Activated CD8-positive, alpha-beta memory T cell treated with anti-CD3 and anti-CD28 coated beads, Interleukin-2, amount 50 U/mL, for 1 hour (primary cell): ENCODE results near the gene HM13.
A peak's percentile ranks its signal among the peaks of the same experiment; 100 is the strongest.
"Not testable (repeated sequence)": the region's sequence is repeated elsewhere in the genome, so short reads cannot be mapped to it uniquely, and the experiment has no call there.

Experiments
- DNase-seq: peaks from one replicate; pipeline ENCODE4 v3.0.0-alpha.2; 2020; ENCODE audit errors: extremely low read depth

Gene HM13

DNA sequence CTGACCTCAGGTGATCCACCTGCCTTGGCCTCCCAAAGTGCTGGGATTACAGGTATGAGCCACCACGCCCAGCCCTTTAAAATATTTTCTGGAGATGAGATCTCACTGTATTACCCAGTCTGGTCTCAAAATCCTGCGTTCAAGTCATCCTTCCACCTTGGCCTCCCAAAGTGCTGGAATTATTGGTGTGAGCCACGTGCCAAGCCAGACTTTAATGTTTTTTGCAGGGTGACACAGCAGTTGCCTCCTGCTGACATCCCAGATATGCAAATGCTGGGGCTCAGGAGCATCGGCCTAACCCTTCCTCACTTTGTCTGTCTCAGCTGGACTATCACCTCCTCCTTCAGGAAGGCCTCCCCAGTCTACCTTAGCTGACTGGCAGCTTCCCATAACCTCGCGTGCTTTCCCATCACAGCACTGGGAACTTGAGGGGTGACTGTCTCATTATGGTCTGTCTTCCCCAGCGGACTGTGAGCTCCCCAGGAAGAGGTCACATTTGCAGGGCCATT lies 76.5 kb downstream of the HM13 start:
- DNase-seq = no peak

DNA sequence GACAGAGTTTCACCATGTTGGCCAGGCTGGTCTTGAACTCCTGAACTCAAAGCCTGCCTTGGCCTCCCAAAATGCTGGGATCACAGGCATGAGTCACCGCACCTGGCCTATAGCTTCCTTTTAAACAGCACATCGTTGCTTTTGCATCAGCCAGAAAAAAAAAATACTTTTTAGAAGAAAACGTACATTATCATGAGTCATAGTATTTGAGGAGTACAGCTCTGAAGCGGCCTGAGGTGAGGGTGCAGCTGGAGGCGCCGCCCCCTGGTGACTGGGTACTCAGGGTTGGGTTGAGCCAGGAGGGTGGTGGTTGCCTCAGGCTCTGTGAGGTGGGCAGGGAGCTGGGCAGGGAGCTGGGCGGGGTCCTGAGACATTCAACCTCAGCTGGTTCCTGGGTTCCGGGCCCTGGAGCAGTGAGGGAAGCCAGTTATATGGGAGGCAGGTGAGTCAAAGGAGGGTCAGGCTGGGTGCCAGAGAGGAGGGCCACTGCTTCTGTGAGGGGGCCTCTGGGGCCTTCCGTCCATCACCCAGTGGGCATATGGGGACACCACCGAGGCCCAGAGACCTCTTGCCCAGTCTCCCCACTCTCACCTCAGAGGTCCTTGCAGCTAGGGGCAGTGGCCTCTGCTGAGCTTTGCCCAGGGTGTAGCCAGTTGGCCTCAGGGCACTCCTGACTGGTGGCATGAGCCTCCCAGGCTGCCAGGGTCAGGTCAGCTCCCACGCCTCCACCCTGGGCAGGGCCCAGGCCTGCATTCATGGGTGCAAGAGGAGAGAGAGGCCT lies 79.2 kb downstream of the HM13 start:
- DNase-seq = no peak

DNA sequence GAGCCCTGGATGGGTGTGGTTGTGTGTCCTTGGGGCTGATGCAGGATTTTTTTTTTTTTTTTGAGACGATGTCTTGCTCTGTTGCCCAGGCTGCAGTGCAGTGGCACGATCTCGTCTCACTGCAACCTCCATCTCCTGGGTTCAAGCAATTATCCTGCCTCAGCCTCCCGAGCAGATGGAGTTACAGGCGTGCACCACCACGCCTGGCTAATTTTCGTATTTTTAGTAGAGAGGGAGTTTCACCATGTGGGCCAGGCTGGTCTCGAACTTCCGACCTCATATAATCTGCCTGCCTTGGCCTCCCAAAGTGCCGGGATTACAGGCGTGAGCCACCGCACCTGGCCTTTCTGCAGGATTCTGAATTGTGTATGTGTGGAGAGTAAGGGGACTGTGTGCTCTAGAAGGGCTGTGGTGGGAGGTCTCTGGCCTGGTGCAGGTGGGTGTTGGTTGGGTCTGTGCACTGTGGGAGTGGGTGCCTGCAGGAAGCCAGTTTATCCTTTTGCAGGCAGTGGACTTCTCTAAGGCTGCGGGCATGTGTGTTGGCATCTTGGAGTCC lies 79.8 kb downstream of the HM13 start:
- DNase-seq = no peak

DNA sequence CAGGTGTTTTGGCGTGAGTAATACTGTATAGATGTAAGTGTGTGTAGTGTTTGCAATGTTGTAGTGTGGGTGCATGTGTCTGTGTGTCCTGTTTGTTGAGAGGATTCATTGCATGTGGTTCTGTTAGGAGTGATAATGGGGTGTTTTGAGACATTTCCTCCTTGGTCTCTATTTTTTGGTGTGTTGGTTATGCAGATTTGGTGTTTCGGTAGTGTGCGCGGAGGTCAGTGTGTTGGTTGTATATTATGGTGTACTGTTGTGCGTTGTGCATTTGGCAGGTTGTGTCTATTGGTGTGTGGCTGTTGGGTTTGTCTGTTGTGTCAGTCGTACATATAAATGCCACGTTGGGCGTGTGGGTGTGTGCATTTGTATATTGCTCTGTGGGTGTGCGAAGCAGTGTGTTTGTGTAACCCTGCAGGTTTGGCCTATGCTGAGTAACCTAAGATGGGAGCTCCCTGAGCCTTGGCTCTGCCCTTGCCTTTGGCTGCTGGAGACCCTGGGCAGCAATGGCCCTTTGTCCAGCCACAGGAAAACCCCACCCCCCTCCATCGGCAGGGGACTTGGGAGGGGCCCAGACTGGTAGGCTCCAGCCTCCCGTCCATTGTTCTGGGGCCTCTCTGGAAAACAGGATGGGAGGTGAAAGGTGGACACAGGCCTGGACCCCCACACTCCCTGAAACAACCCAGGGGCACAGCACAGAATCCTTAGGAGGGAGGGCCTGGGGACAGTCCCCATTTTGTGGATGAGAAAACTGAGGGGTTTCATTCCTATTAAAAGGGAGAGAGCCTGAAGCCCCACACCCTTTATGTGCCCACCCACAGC lies 80.5 kb downstream of the HM13 start:
- DNase-seq = no peak

DNA sequence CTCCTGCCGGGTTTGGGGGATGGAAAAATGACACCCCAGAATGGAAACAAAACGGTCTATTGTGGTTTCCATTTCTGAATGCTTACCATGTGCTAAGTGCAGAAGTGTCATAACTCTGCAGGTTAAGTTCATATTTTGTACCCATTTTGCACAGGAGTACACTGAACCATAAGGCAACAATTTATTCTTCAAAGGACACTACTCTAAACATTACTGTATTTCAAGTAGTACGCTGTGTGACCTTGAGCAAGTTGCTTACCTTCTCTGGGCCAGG lies 81.1 kb downstream of the HM13 start:
- DNase-seq = no peak

DNA sequence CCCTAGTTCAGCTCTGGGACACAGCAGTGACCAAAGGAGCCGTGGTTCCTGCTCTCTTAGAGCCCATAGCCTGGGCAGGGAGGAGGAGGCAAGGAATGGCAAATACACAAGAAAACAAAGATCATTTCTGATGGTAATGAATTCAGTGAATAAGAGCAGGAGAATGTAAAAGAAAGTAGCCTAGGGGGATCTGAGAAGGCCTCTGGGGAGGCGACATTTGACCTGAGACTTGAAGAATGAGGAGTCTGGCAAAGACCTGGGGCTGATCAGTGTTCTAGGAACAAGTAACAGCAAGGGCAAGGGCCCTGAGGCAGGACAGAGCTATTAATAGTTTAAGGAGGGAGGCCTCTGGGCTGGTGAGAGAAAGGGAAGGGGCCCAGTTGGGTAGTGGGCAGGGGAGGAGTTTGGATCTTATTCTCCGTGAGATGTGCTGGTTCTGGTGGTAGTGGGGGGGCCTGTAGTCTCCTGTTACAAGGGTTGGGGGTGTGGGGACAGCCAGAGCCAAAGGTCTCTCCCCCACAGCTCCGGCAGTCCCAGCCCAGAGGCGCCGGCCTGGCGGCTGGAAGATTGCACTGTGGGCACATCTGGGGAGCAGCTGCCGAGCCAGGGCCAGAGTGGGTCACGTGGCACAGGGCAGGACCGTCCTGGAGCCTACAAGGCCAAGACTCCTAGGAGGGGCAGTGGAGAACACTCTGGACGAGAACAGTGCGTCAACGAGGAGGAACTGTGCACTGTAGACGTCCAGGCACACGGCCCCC lies 81.6 kb downstream of the HM13 start:
- DNase-seq = no peak

DNA sequence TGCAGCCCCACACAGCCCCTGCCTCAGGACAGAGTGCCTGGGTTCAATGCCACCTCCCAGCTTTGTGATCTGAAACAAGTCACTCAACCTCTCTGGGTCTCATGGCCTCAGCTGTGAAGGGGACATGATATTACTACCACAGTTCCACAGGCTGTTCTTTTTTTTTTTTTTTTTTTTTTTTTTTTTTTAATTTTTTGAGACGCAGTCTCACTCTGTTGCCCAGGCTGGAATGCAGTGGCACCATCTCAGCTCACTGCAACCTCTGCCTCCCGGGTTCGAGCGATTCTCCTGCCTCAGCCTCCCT lies 82.1 kb downstream of the HM13 start:
- not testable (repeated sequence) for DNase-seq

DNA sequence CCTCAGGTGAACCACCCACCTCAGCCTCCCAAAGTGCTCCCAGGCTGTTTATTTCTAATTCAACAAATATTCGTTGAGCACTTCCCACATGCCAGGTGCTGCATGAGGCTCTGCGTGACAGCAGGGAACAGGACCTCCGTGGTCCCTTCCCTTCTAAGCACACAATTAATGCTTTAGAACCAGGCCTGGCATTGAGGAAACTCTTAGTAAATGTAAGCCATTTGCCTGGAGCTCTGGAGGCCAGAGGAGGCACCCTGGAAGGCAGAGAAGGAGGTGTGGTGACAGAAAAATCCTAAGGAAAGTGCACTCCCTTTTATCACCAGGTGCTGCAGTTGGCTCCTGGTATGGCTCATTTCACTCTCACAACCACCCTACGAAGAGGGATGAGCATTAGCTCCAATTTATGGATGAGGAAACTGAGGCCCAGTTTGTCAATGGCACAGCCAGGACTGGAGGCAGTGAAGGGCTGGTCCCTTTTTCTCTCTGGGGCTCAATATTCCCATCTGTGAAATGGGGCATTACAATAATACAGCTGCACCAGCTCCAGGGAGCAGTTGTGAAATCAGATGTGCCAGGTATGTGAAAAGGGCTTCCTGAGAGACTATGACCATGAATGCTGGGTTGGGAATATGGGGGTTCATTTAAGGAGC lies 82.7 kb downstream of the HM13 start:
- DNase-seq = no peak

DNA sequence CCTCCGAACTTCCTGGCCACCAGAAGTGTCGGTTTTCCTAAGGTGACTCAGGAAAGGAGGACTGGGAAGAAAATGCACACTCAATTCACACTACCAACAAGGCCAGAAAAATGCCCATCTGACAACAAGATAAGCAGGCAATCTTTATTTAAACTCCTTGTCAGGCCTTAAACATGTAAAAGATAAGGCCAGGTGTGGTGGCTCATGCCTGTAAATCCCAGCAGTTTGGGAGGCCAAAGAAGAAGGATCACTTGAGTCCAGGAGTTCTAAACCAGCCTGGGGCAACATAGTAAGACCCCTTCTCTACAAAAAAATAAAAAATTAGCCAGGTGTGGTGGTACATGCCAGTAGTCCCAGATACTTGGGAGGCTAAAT lies 83.2 kb downstream of the HM13 start:
- DNase-seq = no peak

DNA sequence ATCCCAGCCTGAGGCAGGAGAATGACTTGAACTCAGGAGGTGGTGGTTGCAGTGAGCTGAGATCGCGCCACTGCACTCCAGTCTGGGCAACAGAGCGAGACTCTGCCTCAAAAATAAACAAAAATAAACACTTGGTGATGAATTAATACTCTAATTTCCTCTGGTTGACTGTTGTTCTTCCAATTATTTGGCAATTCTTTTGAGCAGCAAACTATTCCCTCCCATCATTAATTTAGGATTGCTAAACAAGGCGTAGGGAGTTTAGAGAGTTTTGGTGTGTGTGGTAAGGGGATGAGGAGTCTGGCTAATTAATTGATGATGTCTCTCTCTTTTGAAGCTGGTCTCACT lies 88.2 kb downstream of the HM13 start:
- DNase-seq = no peak

DNA sequence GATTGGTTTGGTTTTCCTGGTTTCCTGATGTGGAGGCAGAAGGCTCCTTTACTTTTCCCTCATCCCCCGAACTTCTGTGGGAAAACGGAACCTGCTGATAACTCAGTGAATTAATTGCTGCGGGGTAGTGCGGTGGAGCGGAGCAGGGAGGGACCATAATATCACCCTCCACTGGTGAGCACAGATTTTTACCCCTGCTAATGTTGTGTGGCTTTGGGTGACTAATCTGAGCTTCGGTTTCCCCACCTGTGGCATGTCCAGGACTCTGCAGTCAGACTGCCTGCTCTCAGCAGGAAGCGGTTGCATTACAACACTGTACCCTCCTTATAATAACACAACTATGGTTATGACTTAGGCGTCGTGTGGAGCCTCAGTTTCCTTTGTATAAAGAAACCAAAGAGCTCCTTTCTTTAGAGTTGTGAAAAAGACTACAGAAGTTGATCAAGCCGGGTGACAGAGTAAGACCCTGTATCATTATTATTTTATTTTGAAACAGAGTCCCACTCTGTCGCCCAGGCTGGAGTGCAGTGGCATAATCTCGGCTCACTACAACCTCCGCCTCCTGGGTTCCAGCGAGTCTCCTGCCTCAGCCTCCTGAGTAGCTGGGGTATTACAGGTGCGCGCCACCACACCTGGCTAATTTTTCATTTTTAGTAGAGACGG lies 88.7 kb downstream of the HM13 start:
- DNase-seq = no peak

DNA sequence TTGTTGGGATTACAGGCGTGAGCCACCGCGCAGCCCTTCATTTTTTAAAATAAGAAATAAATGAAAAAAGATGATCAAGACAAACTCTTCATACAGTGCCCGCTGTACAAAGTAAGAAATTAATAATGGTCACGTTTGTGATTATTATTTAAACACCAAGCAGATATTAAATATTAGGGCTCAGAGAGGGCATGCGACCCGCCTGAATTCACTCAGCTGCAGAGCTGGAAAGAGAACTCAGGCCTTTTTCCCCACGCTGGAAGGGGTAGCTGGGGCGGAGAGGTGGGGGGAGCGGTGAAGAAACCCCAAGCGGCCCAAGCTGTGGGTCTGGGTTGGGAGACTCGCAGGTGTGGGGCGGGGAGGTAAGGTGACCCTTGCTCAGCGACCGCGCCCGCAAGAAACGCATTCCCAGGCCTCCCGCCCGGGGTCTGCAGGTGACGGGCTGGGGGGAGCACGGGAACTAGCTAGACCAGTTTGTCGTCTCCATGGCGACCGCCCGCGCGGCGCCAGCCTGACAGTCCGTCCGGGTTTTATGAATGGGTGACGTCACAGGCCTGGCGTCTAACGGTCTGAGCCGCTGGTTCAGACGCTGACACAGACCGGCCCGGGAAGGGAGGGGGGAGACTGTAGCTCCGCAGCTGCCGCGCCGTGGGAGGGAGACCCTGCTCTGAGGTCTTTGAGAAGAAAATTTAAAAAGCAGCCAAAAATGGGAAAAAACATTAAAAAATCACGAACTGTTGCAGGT lies 89.8 kb downstream of the HM13 start:
- peak; percentile 75 for DNase-seq

DNA sequence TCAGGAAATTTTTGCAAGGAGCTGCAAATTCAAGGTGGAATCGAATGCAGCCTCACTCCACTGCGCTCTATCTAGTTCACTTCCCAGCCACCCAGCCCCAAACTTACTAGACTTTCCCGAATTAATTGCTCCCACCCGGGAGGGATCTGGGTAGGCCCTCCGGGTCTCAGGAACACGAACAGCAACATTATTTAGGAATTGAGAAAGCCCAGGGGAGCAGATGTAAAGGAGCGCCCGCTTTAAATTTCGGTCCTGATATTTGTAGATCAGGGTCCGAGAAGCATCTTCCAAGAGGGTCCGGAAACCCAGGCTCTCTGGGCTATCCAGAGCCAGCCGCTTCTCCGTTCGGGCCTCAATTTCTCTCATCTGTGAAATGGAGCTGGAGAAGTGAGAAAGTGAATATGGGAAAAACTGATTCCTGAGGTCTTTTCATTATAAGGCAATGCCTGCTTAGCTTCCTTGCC lies 90.4 kb downstream of the HM13 start:
- no peak for DNase-seq

DNA sequence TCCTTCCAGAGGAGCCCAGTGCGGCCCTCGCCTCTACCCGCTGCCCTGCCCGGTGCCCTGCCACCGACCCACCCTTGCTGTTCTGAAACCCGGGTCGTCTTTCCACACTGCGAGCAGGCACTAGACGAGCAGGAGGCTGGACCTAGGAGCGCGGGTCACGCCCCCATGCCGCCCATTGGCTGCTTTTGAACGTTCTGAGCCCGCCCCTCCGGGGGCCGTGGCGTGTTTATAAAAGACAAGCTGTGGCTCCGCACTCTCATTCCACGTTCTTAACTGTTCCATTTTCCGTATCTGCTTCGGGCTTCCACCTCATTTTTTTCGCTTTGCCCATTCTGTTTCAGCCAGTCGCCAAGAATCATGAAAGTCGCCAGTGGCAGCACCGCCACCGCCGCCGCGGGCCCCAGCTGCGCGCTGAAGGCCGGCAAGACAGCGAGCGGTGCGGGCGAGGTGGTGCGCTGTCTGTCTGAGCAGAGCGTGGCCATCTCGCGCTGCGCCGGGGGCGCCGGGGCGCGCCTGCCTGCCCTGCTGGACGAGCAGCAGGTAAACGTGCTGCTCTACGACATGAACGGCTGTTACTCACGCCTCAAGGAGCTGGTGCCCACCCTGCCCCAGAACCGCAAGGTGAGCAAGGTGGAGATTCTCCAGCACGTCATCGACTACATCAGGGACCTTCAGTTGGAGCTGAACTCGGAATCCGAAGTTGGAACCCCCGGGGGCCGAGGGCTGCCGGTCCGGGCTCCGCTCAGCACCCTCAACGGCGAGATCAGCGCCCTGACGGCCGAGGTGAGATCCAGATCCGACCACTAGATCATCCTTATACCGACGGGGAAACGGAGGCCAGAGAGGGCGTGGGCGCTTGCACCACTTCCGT lies 91.0 kb downstream of the HM13 start, which contains the start of gene ID1:
Gene ID1 (plus strand): TSS at position 259 of the 871 bp plus-strand sequence. CDS start 99 bp downstream, at position 358.
- peak; percentile 81 for DNase-seq

DNA sequence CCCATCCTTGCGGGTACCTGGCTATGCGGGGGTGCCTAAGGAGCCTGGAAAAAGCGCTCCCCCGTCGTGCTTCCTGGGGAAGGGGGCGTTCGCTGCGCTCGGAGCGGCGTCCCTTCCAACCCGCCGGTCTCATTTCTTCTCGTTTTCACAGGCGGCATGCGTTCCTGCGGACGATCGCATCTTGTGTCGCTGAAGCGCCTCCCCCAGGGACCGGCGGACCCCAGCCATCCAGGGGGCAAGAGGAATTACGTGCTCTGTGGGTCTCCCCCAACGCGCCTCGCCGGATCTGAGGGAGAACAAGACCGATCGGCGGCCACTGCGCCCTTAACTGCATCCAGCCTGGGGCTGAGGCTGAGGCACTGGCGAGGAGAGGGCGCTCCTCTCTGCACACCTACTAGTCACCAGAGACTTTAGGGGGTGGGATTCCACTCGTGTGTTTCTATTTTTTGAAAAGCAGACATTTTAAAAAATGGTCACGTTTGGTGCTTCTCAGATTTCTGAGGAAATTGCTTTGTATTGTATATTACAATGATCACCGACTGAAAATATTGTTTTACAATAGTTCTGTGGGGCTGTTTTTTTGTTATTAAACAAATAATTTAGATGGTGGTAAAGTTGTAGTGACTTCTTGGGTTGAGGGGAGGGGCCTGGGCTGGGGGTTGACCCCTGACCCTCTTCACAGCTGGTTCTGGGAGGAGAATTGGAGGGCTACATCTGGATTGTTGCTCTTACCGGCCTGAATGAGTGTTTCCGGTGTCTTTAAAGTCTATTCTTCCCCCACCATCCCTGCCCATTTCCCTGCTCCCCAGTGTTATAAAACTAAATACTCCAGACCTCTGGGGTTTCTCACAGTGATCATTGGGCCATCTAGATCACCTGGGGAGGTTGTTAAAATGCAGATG lies 91.9 kb downstream of the HM13 start:
- DNase-seq = no peak

DNA sequence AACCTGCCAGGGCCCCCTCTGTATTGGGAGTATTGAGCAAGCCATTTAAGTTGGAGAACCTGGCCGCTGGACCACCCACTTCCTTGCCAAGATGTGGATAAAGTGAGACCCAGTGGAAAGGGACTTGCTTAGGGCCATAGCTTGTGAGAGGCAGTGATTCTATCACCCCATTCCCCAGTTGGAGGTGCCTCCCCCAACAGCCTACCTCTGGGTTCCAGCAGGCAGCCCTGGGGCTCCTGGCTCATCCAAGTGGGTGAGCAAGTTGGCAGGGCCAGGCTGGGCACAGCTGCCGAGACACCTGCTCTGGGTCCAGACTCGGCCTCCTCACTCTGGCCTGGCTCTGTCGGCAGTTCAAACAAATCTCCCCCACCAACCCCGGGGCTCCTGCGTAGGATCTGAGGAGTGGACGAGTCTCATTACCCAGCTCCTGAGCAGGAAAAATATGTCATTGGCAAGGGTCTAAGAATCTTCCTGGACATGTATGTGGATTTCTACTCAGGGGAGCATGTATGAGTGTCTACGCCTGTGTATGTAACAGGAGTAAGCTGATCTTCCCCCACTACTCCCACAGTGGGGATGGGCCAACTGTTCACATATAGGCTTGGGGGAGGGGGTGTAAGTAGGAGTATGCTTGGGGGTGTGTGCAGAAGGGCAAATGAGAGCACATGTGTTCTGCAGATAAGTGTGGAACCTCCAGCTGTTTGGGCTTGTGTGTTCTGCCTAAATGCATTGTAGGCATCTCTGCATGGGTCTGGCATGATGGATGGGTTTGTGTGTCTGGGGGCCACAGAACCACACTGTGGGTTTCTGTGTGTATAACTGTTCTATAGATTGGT lies 92.8 kb downstream of the HM13 start:
- no peak for DNase-seq

DNA sequence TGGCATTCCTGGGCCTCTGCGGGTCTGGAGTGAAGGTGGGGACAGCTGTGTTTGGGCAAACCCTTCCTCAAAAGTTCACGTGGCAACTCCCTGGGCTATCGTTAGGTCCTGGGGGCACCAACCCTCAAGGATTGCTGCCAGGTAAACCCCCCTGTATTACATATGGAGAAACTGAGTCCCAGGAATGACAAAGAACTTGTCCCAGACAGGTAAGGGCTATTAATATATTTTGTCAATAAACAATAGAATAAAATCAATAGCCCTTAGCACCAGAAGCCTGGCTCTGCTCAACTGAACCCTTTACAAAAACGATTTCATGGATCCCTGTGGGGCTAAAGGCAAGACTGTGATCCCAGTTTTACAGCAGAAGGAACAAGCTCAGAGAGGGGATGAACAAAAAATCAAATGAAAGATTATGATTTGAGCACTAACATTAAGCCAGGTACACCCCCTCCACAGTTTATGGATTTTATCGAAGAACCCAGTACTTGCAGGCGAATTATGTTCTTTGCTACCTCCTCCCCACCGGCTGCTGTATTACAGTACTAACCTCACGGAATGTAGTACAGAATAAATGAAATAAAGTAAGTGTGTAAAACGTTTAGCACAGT lies 93.5 kb downstream of the HM13 start:
- DNase-seq = no peak
